HG03457 (cell line): Measurements from ENCODE around the gene RNF207.

Source experiments
- ATAC-seq: cut with Tn5 transposase; IDR thresholded peaks from one replicate; pipeline ENCODE4 v1.9.1; 2021; ENCODE audit warnings: moderate number of reproducible peaks; ENCODE audit not compliant: unreplicated experiment

Gene RNF207

GRCh38 chr1:6205849-6206519 is at the start of gene RNF207:
TSS of gene RNF207 (plus strand) at chr1:6206119. CDS start at chr1:6206536, 417 bp downstream.
- ATAC-seq: no peak

- ATAC-seq: no peak
These were observed 48.8 kb upstream of the RNF207 start for GRCh38 chr1:6157132-6157527.

GRCh38 chr1:6157528-6158174 is 48.3 kb upstream of the RNF207 start:
- ATAC-seq: no peak

- no peak for ATAC-seq
These were observed 47.7 kb upstream of the RNF207 start for GRCh38 chr1:6158181-6158580.

- ATAC-seq: no peak
These were observed 43.6 kb upstream of the RNF207 start for GRCh38 chr1:6162341-6162740.

GRCh38 chr1:6162773-6163172 is 43.1 kb upstream of the RNF207 start:
- ATAC-seq: no peak

GRCh38 chr1:6163191-6163972 is 42.5 kb upstream of the RNF207 start:
- no peak for ATAC-seq

GRCh38 chr1:6163973-6164617 is 41.8 kb upstream of the RNF207 start:
- no peak for ATAC-seq

GRCh38 chr1:6165027-6165426 is 40.9 kb upstream of the RNF207 start:
- ATAC-seq: no peak

GRCh38 chr1:6165441-6165985 is 40.4 kb upstream of the RNF207 start:
- no peak for ATAC-seq

- no peak for ATAC-seq
These were observed 39.7 kb upstream of the RNF207 start for GRCh38 chr1:6166221-6166620.

- no peak for ATAC-seq
These were observed 39.1 kb upstream of the RNF207 start for GRCh38 chr1:6166655-6167390.

GRCh38 chr1:6167391-6168303 is 38.3 kb upstream of the RNF207 start:
- ATAC-seq: no peak

GRCh38 chr1:6168947-6169586 is 36.9 kb upstream of the RNF207 start:
- no peak for ATAC-seq

- no peak for ATAC-seq
These were observed 35.7 kb upstream of the RNF207 start for GRCh38 chr1:6170116-6170741.

GRCh38 chr1:6170742-6171201 is 35.1 kb upstream of the RNF207 start:
- no peak for ATAC-seq

- no peak for ATAC-seq
These were observed 34.3 kb upstream of the RNF207 start for GRCh38 chr1:6171548-6172124.

GRCh38 chr1:6172549-6172948 is 33.4 kb upstream of the RNF207 start:
- no peak for ATAC-seq
